HG02840 (cell line): Measurements from ENCODE around the gene YIPF4.
"Not testable (repeated sequence)": the region's sequence is repeated elsewhere in the genome, so short reads cannot be mapped to it uniquely, and the experiment has no call there.

Source experiments
- ATAC-seq: cut with Tn5 transposase; IDR thresholded peaks from one replicate; pipeline ENCODE4 v1.9.1; 2021; ENCODE audit warnings: mild to moderate bottlenecking, moderate library complexity, moderate number of reproducible peaks; ENCODE audit not compliant: unreplicated experiment, low FRiP score

The YIPF4 gene

DNA sequence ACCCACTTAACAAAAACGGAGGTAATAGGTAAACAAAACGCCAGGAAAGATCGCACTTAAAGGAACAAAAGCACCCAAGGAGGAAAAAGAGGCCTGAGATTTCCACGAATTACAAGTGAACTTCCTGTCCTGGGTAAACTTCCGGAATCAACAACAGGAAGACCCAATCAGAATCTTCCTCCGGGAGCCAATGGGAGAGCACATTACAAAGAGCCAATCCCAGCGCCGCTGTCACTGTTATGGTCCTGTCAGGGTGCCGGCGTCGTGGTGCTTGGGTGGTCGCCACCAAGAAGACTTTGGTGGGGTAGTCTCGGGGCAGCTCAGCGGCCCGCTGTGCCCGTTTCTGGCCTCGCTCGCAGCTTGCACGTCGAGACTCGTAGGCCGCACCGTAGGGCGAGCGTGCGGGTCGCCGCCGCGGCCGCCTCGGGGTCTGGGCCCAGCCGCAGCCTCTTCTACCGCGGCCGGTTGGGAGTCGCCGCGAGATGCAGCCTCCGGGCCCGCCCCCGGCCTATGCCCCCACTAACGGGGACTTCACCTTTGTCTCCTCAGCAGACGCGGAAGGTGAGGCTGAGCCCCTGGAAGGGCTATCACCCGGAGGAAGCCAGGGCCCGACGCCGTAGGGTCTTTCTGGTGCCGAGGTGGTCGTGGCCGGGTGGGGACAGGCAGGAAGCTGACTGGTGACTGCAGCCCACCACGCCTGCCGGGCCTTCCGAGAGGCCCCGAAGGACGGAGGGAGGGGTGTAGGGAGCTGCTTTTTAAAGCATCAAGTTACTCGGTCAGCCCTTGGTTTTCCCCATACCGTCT lies at the start of gene YIPF4:
YIPF4 (plus strand) TSS at position 231 of the 804 bp plus-strand sequence; CDS start at position 483, 252 bp downstream.
- peak; percentile 99 for ATAC-seq

DNA sequence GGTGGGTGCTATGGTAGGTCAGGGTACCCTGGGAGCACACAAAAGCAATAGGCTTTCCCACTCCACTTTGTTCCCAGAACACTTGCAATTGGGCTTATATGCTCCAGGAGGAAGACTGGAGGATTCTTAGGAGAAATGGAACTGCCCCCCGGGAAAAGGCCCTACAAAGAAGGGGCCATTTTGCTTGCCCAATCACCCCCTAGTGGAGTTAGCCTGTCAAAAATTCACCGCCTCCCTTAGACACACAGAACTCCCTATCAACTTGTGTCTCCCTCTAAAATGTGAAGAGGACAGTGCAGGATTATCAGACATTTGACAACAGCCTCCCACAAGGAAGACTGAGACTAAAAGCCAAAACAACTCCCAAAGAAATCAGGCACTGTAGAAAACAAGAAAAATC lies 49.5 kb upstream of the YIPF4 start:
- no peak for ATAC-seq

DNA sequence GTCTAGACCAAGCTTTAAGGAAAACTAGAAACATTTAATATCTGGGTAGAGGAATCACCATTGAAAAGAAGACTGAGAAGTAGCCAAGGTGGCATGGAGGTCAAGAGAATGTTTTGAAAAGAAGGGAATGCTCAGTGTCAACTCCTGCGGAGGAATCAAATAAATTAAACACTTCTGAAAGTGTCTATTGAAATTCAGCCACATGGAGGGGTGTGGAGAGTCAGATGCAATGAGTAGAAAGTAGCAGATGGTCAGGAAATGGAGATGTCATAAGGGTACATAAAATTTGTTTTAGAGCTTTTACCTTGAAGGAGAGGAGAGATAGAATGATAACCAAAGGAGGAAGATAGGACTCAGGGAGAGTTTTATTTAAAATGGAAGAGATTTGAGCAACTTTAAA lies 48.1 kb upstream of the YIPF4 start:
- ATAC-seq, result no peak

DNA sequence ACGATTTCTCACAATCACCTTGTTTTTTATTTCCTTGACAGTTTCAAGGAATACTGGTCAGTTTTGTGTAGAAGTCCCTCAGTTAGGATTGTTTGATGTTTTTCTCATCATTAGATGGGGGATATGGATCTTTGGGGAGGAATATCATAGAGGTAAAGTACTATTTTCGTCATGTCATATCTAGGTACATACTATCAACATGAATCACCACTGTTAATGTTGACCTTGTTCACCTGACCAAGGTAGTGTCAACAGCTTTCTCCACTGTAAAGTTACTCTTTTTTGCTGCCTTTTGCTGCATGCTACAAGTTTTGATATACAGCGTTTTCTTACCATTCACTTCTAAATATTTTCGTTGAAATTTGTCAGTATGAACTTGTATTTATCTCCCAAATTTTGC lies 45.7 kb upstream of the YIPF4 start:
- ATAC-seq, result no peak

DNA sequence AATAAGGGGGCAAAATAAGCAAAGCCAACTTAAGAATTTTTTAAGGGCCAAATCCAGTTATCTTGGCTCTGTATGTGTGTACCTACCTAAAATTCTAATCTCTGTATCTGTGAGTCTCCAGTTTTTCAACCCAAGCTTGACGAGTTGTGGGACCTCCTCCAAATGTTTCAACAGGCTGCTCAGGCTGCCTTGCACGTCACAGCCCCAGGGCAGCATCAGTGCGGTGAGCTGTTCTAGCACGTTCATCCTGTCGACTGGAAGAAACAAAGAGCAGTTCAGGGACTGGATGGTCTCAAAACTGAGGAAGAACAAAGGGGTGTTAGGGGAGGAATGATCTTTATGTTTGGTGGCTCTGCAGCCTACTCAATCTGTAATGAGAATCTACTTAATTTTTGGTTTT lies 42.4 kb upstream of the YIPF4 start:
- ATAC-seq, result no peak

DNA sequence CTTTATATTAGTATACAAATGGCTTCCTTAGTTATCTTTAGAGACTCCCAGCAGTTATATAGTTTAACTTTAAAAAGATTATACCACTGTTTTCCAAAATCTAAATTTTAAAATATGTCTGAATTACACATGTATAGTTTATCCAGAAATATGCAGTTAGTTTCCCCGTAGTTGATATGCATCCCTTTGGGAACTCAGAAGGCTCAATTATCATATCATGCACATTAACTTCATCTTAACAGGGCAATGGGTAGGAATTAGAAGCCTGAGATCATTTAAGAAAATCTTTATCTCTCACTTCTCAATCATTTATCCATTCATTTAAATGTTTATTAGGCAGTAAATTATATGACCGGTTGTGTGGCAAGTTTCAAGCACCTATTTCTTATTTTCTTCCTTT lies 40.2 kb upstream of the YIPF4 start:
- ATAC-seq, result no peak

DNA sequence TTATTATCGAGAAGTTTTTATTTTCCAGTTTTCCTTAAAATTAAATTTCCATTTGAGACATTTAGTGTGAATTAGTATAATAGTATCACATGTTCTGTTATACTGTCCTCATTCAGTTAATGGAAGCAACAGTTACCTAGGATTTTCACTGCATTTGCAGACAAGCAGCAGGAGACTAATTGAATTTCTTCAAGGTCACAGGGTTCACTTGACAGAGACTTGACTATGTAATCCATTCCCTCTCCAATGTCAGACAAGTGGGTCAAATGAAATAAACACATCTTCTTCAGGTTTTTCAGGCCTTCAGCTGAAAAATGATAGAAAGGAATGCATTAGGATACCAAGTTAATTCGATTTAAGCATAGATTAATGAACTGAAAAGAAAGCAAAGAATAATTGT lies 39.7 kb upstream of the YIPF4 start:
- ATAC-seq, result no peak

DNA sequence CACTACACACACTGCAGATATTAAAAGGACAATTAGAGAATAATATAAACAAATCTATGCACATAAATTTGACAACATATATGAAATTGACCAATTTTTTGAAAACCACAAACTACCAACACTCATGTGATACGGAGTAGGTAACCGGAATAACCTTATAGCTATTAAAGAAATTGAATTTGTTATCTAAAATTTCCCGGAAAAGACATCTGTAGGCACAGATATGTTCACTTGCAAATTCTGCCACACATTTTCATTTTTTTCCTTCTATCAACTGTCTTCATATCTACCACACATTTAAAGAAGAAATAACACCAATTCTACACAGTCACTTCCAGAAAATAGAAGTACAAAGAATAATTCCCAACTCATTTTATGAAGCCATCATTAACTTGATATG lies 35.4 kb upstream of the YIPF4 start:
- no peak for ATAC-seq

DNA sequence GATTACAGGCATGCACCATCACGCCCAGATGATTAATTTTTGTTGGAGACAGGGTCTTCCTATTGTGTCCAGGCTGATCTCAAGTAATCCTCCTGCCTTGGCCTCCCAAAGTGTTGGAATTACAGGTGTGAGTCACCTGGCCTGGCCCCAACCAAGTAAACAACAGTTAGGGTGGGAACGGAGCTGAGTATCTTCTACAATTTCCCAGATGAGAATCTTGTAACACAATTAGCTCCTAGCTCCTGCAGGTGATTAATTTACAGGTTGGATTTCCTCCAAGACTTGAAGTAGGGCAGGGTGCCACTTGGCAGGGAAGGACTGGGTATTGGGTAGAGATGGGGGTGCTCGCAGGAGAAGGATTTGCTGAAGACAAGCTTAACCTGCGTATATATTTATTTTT lies 30.8 kb upstream of the YIPF4 start:
- no peak for ATAC-seq

DNA sequence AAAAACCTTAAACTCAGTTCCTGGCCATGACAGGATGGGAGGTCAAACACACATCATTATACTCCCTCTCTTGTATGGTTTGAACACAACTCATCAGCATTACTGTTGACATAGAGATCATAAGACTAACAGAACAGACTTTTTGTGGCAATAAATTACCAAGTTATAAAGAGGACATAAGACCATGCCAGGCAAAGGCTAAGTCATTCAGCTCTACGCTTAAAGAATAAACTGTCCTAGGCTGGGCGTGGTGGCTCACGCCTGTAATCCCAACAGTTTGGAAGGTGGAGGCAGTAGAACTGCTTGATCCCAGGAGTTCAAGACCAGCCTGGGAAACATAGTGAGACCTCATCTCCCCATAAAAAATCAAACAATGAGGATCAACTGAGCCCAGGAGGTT lies 29.4 kb upstream of the YIPF4 start:
- ATAC-seq, result no peak

DNA sequence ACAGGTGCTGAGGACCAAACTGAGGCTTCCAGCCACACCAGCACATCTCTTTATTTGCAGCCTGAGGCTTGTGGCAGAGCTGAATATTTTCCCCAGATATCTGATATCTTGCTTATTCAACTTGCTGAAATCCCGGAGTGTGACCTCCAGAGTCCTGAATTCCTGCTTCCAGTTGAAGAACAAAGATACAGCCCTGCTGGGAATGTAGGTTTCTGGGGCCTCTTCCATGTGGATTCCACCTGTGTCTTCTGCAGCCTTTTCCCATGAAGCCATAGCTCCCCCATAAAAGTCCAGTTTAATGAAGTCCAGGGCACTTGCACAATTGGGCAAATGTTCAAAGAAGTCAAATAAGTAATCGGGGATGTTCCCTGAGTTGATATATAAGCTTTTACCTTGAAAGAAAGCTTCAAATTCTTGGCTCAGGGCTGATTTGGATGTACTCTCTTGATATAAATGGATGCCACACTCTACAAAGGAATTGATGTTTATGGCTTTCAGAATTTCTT lies 27.9 kb upstream of the YIPF4 start:
- no peak for ATAC-seq

DNA sequence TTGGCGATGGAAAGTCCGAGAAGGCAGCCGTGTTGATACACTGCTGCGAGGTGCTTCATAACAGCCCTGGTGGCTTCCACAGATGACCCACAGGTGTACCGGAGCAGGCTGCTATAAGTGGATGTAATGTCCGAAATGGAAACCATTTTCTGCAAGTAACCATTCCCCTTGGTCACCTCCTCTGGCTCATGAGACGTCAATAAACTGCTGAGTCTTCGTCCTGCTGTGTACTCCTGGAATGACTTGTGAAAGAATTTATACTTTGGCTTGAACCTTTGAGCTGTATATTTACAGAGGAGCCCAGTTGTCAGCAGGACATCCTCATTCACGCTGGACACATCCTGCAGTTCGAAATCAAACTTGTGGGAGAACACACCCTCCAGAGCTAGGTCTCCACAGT lies 27.4 kb upstream of the YIPF4 start:
- no peak for ATAC-seq

DNA sequence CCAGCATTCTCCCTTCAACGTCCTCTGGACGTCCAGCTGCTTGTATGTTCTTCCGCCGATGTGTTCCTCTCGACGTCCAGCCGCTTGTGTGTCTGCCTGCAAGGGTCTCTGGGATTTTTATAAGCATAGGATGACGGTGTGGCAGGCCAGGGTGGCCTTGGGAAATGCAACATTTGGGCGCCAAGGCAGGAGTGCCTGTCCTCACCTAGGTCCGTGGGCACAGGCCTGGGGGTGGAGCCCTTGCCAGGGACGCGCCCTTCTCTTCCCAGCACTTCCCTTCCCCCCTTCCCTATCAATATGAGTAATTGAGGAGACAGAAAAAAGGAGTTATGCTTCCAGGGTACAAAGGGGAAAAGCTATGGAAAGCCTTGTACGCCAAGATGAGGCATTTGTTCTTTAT lies 19.5 kb upstream of the YIPF4 start:
- no peak for ATAC-seq

DNA sequence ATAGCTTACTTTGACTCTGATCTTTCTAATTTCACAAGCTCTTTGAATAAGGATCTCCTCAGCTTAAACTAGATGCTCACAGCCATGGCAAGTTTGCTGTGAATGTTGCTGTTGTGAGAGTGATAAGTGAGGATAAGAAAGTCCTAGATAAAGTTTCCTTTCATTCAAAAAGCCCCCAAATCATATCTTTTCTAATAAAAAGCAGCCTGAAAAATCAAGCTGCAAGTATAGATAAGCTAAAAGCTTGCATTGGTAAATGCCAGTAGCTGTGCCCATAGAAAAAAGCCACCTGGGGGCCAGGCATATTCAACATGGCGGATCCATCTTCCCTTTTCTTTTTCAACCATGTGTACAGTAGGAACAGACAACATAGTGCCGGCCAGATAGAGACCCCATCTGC lies 17.3 kb upstream of the YIPF4 start:
- no peak for ATAC-seq

DNA sequence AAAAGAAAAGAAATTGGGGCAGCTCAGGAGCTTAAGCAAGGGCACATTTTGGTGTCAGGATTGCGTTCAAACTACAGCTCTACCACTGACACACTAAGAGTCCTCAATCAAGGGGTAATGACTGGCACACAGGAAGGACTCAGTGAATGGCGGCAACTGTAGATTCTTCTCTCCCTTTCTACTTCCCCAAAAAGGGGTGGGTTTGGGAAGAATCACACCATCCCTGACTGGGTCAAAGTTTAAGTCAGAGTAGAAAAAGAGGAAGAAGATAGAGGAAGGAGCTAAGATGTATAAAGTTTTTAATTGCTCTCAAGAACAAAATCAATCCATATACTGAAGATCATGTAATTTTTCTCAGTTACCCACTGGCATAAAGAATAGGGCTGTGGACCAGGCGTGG lies 15.6 kb upstream of the YIPF4 start:
- no peak for ATAC-seq

DNA sequence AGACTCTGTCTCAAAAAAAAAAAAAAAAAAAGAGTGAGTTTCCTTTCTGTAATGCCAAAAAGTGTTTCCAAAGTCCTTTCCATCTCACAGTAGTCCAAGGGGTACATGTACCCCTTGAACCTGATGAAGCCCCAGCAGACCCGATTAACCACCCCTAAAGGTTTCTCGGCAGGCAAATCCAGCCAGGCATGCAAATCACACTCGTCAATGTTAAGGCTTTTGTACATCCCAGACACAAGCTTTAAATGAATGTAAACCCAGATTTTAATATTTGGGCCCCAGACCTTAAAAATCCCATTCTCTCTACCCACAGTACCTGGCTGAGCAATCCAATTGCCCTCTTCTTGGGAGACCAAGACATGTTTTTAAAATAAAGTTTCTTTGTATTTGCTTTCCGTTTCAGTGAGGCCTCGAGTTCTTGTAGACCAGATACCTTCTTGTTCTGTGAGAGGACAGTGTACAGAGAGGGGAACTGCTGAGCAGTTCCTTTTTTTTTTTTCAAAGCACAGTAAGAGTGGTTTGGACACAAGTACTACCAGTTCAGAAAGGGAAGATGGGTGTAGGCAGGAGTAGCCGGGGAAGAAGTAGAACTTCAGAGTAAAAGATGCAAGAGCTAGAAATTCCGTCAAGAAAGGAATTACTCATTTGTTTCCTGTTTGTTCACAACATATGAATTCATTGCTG lies 13.1 kb upstream of the YIPF4 start, which contains the start of gene NLRC4:
NLRC4 (minus strand) TSS at position 465 of the 684 bp plus-strand sequence. CDS start 8,111 bp downstream, outside the sequence.
- ATAC-seq, result peak; percentile 85

DNA sequence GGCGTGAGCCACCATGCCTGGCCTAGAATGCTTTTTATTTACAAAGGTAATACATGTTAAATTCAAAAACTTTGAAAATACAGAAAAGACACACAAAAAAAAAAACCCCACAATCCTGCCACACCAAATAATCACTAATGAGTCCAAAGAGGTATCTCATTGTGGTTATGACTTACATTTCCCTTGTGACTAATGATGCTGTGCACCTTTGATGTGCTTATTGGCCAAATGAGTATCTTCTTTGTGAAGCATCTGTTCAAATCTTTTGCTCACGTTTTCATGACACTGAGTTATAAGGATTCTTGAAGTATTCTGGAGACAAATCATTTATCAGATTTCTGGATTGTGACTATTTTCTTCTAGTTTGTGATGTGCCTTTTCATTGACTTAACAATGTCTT lies 6.6 kb upstream of the YIPF4 start:
- ATAC-seq, result no peak

DNA sequence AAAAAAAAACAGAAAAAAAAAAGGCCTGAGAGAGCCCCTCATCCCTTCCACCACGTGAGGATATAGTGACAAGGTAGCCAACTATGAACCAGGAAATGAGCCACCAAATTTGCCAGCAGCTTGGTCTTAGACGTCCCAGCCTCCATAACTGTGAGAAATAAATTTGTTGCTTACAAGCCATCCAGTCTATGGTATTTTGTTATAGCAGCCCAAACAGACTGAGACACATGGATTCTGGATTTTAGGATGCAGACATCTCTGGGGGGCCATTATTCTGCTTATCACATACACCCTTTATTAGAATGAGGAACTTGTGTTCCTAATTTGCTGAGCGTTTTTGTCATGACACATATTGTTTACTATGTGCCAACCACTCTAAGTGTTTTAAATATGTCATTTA lies 5.4 kb upstream of the YIPF4 start:
- no peak for ATAC-seq

DNA sequence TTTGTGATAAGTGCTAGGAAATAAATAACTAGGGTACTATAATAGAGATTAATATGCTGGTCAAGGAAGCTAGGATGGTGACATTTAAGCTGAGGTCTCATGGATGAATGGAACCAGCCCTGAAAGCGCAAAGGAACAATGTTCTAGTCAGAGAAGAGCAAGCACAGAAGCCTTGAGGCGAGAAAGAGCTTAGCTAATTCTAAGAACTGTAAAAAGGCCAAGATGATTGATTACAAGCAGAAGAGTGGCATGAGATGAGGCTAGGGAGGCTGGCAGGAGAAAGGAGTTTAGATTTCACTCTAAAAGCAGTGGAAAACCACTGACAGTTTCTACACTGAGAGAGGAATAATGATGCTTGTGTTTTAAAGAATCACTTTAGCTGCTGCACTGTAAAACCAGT lies 3.4 kb upstream of the YIPF4 start:
- no peak for ATAC-seq

DNA sequence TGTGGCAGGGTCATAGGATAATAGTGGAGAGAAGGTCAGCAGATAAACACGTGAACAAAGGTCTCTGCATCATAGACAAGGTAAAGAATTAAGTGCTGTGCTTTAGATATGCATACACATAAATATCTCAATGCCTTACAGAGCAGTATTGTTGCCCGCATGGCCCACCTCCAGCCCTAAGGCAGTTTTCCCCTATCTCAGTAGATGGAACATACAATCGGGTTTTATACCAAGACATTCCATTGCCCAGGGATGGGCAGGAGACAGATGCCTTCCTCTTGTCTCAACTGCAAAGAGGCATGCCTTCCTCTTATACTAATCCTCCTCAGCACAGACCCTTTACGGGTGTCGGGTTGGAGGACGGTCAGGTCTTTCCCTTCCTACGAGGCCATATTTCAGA lies 1.9 kb upstream of the YIPF4 start:
- ATAC-seq, result not testable (repeated sequence)

DNA sequence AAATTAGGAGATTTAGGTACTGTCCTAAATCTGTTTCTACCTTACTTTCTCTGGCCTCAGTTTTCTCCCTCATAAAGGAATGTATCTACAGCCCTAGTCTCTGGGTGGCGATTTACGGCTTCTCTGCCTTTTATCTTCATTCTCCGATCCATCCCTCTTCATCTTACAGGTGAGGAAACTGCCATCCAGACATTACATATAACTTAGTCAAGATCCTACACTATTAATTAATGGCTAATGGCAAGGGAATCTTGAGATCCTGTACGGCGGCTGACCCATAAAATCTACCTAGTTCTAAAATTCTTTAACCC lies 386 bp upstream of the YIPF4 start:
- no peak for ATAC-seq

DNA sequence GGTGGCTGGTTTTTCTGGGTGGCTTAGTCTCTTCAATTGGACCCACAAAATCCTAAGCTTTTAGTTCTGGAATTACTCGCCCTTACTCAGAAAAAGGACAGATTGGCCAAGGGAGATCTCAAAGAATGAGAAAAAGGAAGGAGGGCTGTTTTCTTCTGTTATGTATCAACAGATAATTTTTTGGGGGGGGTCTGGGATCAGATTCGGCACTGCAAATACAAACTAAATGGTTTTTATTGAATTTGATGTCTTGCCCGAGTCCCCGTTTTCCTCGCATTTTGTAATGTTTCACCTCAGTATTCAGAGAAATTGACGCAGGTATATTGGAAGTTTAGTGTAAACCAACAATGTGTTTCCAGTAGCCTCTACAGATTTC lies 762 bp downstream of the YIPF4 start:
- ATAC-seq, result no peak
